ENCODE measurements around the gene PDE11A. TPM values are rescaled to one million over a fixed set of nuclear protein-coding genes. Genes with fewer than 3 reads are reported as not detected.

PDE11A gene
- total and polyA plus RNA-seq, 2 of the 8 experiments (the other 6 are each of a cell fraction or from before 2014, with no cell fraction given) = 0.19 to 0.23 TPM

- H3K4me2 ChIP-seq (ENCODE audit: insufficient read depth in 1 of 2, low read depth in 2 of 2, low read length in 2 of 2) = no peak overlapping the region
- POLR2A ChIA-PET (ENCODE audit: partially characterized antibody) = no interaction called here
- H3K18ac ChIP-seq (ENCODE audit: extremely low read depth, low read length) = no peak overlapping the region
- H3K9me3 ChIP-seq (ENCODE audit: insufficient read depth in 2 of 2, low read depth in 1 of 2, low read length in 1 of 2) = no peaks in the 10 kb centered on the region
- H3K79me1 ChIP-seq (ENCODE audit: low read depth, low read length) = no peaks in the 10 kb centered on the region
- no peak overlapping the region for H3K9ac ChIP-seq (replicated peaks in 1 of 4; ENCODE audit: extremely low read depth in 1 of 4, low read depth in 3 of 4, low read length in 3 of 4)
- no peak overlapping the region for H4K8ac ChIP-seq (ENCODE audit: extremely low read depth, insufficient read depth, low read length)
- no peak overlapping the region for H3K23ac ChIP-seq (ENCODE audit: insufficient read length)
- no peak overlapping the region for H3K27ac ChIP-seq (ENCODE audit: low read depth, low read length)
- no peak overlapping the region; the same call in 1 of the 2 replicates for H2AFZ ChIP-seq (ENCODE audit: low read length)
- no peak overlapping the region for H4K91ac ChIP-seq (replicated peaks; ENCODE audit: insufficient read length, low read length)
- H3K4ac ChIP-seq (replicated peaks; ENCODE audit: insufficient read length, low read depth, low read length) = no peak overlapping the region
- H2BK12ac ChIP-seq (ENCODE audit: low read depth, low read length) = no peak overlapping the region
- no peak overlapping the region for H4K5ac ChIP-seq (ENCODE audit: insufficient read length, low read depth, low read length)
- H3K23me2 ChIP-seq (ENCODE audit: low read depth, low read length) = no peaks in the 10 kb centered on the region; the same call in 1 of the 2 replicates
- DNase-seq (ENCODE audit: low read depth in 1 of 2, low spot score in 2 of 2) (no peak), FAIRE-seq (no peak)
- no peaks in the 10 kb centered on the region for H3K4me1 ChIP-seq (replicated peaks in 1 of 4; ENCODE audit: control insufficient read depth in 3 of 4, insufficient read depth in 4 of 4, low read length in 3 of 4)
- no peak overlapping the region for H2BK20ac ChIP-seq (ENCODE audit: low read length)
- no peak overlapping the region for H3K56ac ChIP-seq (replicated peaks; ENCODE audit: insufficient read length, low read depth, low read length)
- CTCF ChIA-PET (ENCODE audit: partially characterized antibody) = interaction anchor here (0.6 to 2.1 kb wide), 3 partner anchors 34 to 656 kb away, joined by 3 to 8 read pairs (median 3); no protein-coding TSS in a partner anchor
- H2BK120ac ChIP-seq (replicated peaks; ENCODE audit: low read depth, low read length) = no peak overlapping the region
- no peaks in the 10 kb centered on the region for H3K36me3 ChIP-seq (ENCODE audit: control insufficient read depth in 2 of 4, insufficient read depth in 4 of 4, low read length in 3 of 4)
- no peak overlapping the region for H3K14ac ChIP-seq (ENCODE audit: insufficient read length)
- H2BK15ac ChIP-seq (ENCODE audit: low read length) = no peak overlapping the region
- no peaks in the 10 kb centered on the region for H4K20me1 ChIP-seq (replicated peaks in 1 of 2; ENCODE audit: control insufficient read depth in 1 of 2, insufficient read depth in 2 of 2, low read length in 2 of 2)
- peaks cover 0 to 1% (median 0%) of the 10 kb centered on the region in 4 experiments; a peak in 1 of 7 replicates for H3K27me3 ChIP-seq (replicated peaks in 1 of 4; ENCODE audit: control insufficient read depth in 3 of 4, extremely low read depth in 1 of 4, insufficient read depth in 3 of 4, low read length in 3 of 4)
- H2BK5ac ChIP-seq (ENCODE audit: low read depth, low read length) = no peak overlapping the region
- WGBS, 2 experiments (ENCODE audit: extremely low coverage in 1 of 2, insufficient coverage in 1 of 2, insufficient read length in 1 of 2, insufficient replicate concordance in 2 of 2, low coverage in 1 of 2, low lambda C conversion rate in 2 of 2, missing lambda C conversion rate in 1 of 2) = 87% methylated on average over 7 of the region's 7 CpGs; no CpG with 5 or more reads in 1 of the 2 experiments
- no peak for TF ChIP-seq CHD2 (IDR thresholded peaks at IDR 0.05; ENCODE audit: low read length)
- no peak for TF ChIP-seq MAFK (IDR thresholded peaks at IDR 0.05; ENCODE audit: low read depth, low read length)
- no peak for TF ChIP-seq SUZ12 (IDR thresholded peaks at IDR 0.05; ENCODE audit: low read length)
- no peak for TF ChIP-seq TCF12 (IDR thresholded peaks at IDR 0.05; ENCODE audit: low read depth, low read length)
- no peak for TF ChIP-seq E2F6 (IDR thresholded peaks at IDR 0.05)
- no peak for TF ChIP-seq HDAC6 (IDR thresholded peaks at IDR 0.05; ENCODE audit: low read depth, low read length)
- H3K79me2 ChIP-seq (ENCODE audit: control insufficient read depth in 1 of 2, insufficient read depth in 2 of 2, low read length in 2 of 2) = no peaks in the 10 kb centered on the region
- no peak overlapping the region for H3K4me3 ChIP-seq (ENCODE audit: extremely low read depth in 1 of 4, insufficient read depth in 2 of 4, low read depth in 3 of 4, low read length in 4 of 4)
- no peak overlapping the region for H2AK5ac ChIP-seq (ENCODE audit: low read depth, low read length)
Observed at GRCh38 chr2:178018141-178018540, 54.4 kb downstream of the PDE11A start.

Data from H1 (cell line).